ENCODE results near the gene BACH2.

DNA sequence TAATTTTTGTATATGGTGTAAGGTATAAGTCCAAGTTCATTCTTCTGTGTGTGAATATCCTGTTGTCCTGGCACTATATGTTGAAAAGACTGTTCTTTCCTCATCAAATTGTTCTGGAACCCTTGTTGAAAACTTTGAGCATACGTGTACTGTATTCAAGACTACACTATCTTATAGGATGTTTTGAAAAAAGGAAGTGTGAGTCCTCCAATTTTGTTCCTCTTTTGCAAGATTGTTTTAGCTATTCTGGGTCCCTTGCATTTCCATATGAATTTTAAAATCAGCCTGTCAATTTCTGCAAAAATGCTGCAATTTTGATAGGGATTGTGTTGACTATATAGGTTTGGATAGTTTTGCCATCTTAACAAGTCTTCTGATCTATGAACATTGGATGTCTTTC lies 195.2 kb downstream of the BACH2 start:
- TF ChIP-seq EP300 (IDR thresholded peaks at IDR 0.05) (no peak), POLR2A (IDR thresholded peaks at IDR 0.05) (no peak), POLR2AphosphoS5 (IDR thresholded peaks at IDR 0.05) (no peak)
- TF ChIP-seq, protein P1, sequence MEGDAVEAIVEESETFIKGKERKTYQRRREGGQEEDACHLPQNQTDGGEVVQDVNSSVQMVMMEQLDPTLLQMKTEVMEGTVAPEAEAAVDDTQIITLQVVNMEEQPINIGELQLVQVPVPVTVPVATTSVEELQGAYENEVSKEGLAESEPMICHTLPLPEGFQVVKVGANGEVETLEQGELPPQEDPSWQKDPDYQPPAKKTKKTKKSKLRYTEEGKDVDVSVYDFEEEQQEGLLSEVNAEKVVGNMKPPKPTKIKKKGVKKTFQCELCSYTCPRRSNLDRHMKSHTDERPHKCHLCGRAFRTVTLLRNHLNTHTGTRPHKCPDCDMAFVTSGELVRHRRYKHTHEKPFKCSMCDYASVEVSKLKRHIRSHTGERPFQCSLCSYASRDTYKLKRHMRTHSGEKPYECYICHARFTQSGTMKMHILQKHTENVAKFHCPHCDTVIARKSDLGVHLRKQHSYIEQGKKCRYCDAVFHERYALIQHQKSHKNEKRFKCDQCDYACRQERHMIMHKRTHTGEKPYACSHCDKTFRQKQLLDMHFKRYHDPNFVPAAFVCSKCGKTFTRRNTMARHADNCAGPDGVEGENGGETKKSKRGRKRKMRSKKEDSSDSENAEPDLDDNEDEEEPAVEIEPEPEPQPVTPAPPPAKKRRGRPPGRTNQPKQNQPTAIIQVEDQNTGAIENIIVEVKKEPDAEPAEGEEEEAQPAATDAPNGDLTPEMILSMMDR (IDR thresholded peaks at IDR 0.05) = no peak

Data from stomach (tissue), 4 donors.